IPS-NIHi7 (cell line): Measurements from ENCODE around the gene FGD5.

ENCODE experiments used
- DNase-seq: peaks from one replicate; pipeline ENCODE4 v3.0.0; 2012; ENCODE audit warnings: mixed read lengths; ENCODE audit errors: extremely low spot score

FGD5 gene

GRCh38 chr3:14787630-14788029 lies 31.1 kb upstream of the FGD5 start:
- no peak for DNase-seq

- DNase-seq: no peak
Observed at GRCh38 chr3:14788644-14789043, 30.1 kb upstream of the FGD5 start.

- no peak for DNase-seq
Observed at GRCh38 chr3:14789221-14789620, 29.5 kb upstream of the FGD5 start.

GRCh38 chr3:14789640-14790285 lies 29.0 kb upstream of the FGD5 start:
- DNase-seq: no peak

- DNase-seq: peak; percentile 91
Observed at GRCh38 chr3:14791343-14791945, 27.3 kb upstream of the FGD5 start.

GRCh38 chr3:14792691-14793121 lies 26.1 kb upstream of the FGD5 start:
- no peak for DNase-seq

- DNase-seq: no peak
Observed at GRCh38 chr3:14793126-14793857, 25.5 kb upstream of the FGD5 start.

- no peak for DNase-seq
Observed at GRCh38 chr3:14793858-14794234, 24.9 kb upstream of the FGD5 start.

- no peak for DNase-seq
Observed at GRCh38 chr3:14794435-14794834, 24.3 kb upstream of the FGD5 start.

GRCh38 chr3:14795996-14796395 lies 22.8 kb upstream of the FGD5 start:
- DNase-seq: no peak

- DNase-seq: no peak
Observed at GRCh38 chr3:14796403-14797077, 22.2 kb upstream of the FGD5 start.

- no peak for DNase-seq
Observed at GRCh38 chr3:14797731-14798130, 21.0 kb upstream of the FGD5 start.

GRCh38 chr3:14798231-14798630 lies 20.5 kb upstream of the FGD5 start:
- no peak for DNase-seq

GRCh38 chr3:14799146-14799545 lies 19.6 kb upstream of the FGD5 start:
- no peak for DNase-seq

- DNase-seq: no peak
Observed at GRCh38 chr3:14801031-14801430, 17.7 kb upstream of the FGD5 start.

GRCh38 chr3:14801668-14802380 lies 16.9 kb upstream of the FGD5 start:
- DNase-seq: no peak

GRCh38 chr3:14802381-14802731 lies 16.4 kb upstream of the FGD5 start:
- no peak for DNase-seq

- DNase-seq: no peak
Observed at GRCh38 chr3:14803101-14803980, 15.4 kb upstream of the FGD5 start.

GRCh38 chr3:14803981-14804834 lies 14.6 kb upstream of the FGD5 start:
- DNase-seq: no peak
